Peyer's patch (tissue), 4 donors: ENCODE results near the gene SLC6A6.

ENCODE experiments used
- CTCF ChIP-seq, 6 experiments: fragments of 450-650 bp in 4 of 6; fragments of 200-600 bp in 2 of 6; sonication (generic) in 1 of 6; IDR thresholded peaks; one replicate each; pipeline ENCODE4 v1.5.1; 2017 to 2019; ENCODE audit warnings: antibody characterized with exemption in 6 of 6, mild to moderate bottlenecking in 3 of 6, moderate library complexity in 1 of 6
- POLR2A ChIP-seq, 2 donors: fragments of 450-650 bp; IDR thresholded peaks; one replicate each; pipeline ENCODE4 v1.5.1; 2017; ENCODE audit warnings: antibody characterized with exemption in 2 of 2, mild to moderate bottlenecking in 2 of 2, moderate library complexity in 2 of 2

GRCh38 chr3:14398797-14399106, 3.7 kb upstream of the SLC6A6 start:
- TF ChIP-seq POLR2A (IDR thresholded peaks at IDR 0.05) (no peak), CTCF (IDR thresholded peaks at IDR 0.05) (no peak)
